Fibroblast of lung (primary cell): ENCODE measurements around the gene SYDE1. TPM values are rescaled to one million over a fixed set of nuclear protein-coding genes. Genes with fewer than 3 reads are reported as not detected.

Experiments used
- DNase-seq, 2 donors: peaks; one replicate each; pipeline versions ENCODE4 v3.0.0 to v3.0.0-alpha.2; 2010; ENCODE audit warnings: low read depth in 2 of 2
- H2AFZ ChIP-seq: 2 replicates; pipeline ENCODE4 v1.5.1; 2012; ENCODE audit warnings: low read length, control low read depth, inconsistent platforms
- H3K27ac ChIP-seq: 2 replicates; pipeline ENCODE4 v1.5.1; 2011; ENCODE audit warnings: low read length, control low read depth; ENCODE audit not compliant: insufficient read depth
- H3K27me3 ChIP-seq: 2 replicates; pipeline ENCODE4 v1.5.1; 2011; ENCODE audit warnings: mild to moderate bottlenecking, low read length; ENCODE audit not compliant: control insufficient read depth, insufficient read depth
- H3K36me3 ChIP-seq: 2 replicates; pipeline ENCODE4 v1.5.1; 2011; ENCODE audit warnings: low read length; ENCODE audit not compliant: control insufficient read depth, insufficient read depth
- H3K4me1 ChIP-seq: 2 replicates; pipeline ENCODE4 v1.5.1; 2011; ENCODE audit warnings: low read length; ENCODE audit not compliant: control insufficient read depth, insufficient read depth; ENCODE audit errors: extremely low read depth
- H3K4me2 ChIP-seq: 2 replicates; pipeline ENCODE4 v1.5.1; 2011; ENCODE audit warnings: low read length, control low read depth; ENCODE audit not compliant: insufficient read depth; ENCODE audit errors: extremely low read depth
- H3K4me3 ChIP-seq, 4 experiments: fragments of 200-600 bp in 1 of 4; sonication (generic) in 1 of 4; replicated peaks in 1 of 4; 2 replicates each; pipeline ENCODE4 v1.5.1; 2011 to 2016; ENCODE audit warnings: low read length in 4 of 4, low read depth in 3 of 4, mild to moderate bottlenecking in 3 of 4, control low read depth in 2 of 4, inconsistent platforms in 1 of 4, mixed read lengths in 1 of 4; ENCODE audit not compliant: insufficient read depth in 1 of 4; ENCODE audit errors: control extremely low read depth in 1 of 4
- H3K79me2 ChIP-seq: 2 replicates; pipeline ENCODE4 v1.5.1; 2012; ENCODE audit warnings: mild to moderate bottlenecking, low read length, inconsistent platforms; ENCODE audit not compliant: control insufficient read depth, insufficient read depth
- H3K9ac ChIP-seq: 2 replicates; pipeline ENCODE4 v1.5.1; 2011; ENCODE audit warnings: mild to moderate bottlenecking, low read length, control low read depth; ENCODE audit not compliant: insufficient read depth
- H3K9me3 ChIP-seq: 2 replicates; pipeline ENCODE4 v1.5.1; 2012; ENCODE audit warnings: low read depth, low read length; ENCODE audit not compliant: control insufficient read depth, insufficient read depth
- H4K20me1 ChIP-seq: 2 replicates; pipeline ENCODE4 v1.5.1; 2011; ENCODE audit warnings: low read length; ENCODE audit not compliant: control insufficient read depth, insufficient read depth; ENCODE audit errors: extremely low read depth
- EZH2 ChIP-seq: IDR thresholded peaks from 2 replicates; pipeline ENCODE4 v1.5.1; 2012; ENCODE audit warnings: low read length, control low read depth, mild to moderate bottlenecking; ENCODE audit errors: missing control alignments
- polyA plus RNA-seq, 2 donors: library from polyadenylated mRNA; depleted of rRNA in 1 of 2; stranded (reverse) in 1 of 2; unstranded in 1 of 2; fragments of >200 nt; gene quantifications; 2 replicates each; pipeline ENCODE4 v1.2.1, GENCODE V29; 2011 to 2012; ENCODE audit warnings: missing spikeins in 1 of 2
- total RNA-seq: library from RNA; depleted of rRNA; stranded (reverse); fragments of >200 nt; gene quantifications from 2 replicates; pipeline ENCODE4 v1.2.1, GENCODE V29; 2014
- TF ChIP-seq, protein P1 (sequence below), 2 donors: IDR thresholded peaks in 1 of 2; conservative IDR thresholded peaks in 1 of 2; 1 replicate in 1 of 2; 2 replicates in 1 of 2; pipeline ENCODE4 v1.5.1; 2011 to 2012; ENCODE audit warnings: low read length in 2 of 2, control low read depth in 1 of 2, inconsistent platforms in 1 of 2, low read depth in 1 of 2, mild to moderate bottlenecking in 1 of 2

SYDE1 gene
- total and polyA plus RNA-seq, 2 donors (not counting 1 experiment from before 2014, with no cell fraction given), result 21.0 to 28.6 TPM

DNA sequence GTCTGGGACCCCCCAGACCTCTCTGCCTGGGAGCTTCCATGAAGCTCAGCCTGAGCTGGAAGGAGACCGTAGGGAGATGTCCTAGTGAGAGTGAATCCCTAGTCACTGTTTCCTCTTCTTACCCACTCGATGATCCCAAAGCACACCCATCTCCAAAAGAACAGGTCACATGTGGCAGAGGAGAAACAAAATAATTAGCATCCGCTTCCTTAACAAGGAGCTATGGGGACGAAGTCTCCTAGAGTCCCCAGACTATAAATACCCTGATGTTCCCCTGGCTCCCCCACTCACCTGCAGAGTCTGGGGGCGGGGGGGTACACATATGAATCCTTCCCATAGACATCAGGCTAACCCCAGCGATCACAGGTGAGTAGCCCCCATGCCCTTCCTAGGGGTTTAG is 25.3 kb upstream of the SYDE1 start, which contains the start of gene OR1I1:
TSS of gene OR1I1 (plus strand) at position 301 of the 400 bp plus-strand sequence. CDS start 4,855 bp downstream, outside the sequence.
- no peak for TF ChIP-seq EZH2
- TF ChIP-seq, protein P1, sequence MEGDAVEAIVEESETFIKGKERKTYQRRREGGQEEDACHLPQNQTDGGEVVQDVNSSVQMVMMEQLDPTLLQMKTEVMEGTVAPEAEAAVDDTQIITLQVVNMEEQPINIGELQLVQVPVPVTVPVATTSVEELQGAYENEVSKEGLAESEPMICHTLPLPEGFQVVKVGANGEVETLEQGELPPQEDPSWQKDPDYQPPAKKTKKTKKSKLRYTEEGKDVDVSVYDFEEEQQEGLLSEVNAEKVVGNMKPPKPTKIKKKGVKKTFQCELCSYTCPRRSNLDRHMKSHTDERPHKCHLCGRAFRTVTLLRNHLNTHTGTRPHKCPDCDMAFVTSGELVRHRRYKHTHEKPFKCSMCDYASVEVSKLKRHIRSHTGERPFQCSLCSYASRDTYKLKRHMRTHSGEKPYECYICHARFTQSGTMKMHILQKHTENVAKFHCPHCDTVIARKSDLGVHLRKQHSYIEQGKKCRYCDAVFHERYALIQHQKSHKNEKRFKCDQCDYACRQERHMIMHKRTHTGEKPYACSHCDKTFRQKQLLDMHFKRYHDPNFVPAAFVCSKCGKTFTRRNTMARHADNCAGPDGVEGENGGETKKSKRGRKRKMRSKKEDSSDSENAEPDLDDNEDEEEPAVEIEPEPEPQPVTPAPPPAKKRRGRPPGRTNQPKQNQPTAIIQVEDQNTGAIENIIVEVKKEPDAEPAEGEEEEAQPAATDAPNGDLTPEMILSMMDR (conservative IDR thresholded peaks at IDR 0.05 in 1 of 2, IDR thresholded peaks at IDR 0.05 in 1 of 2; ENCODE audit: low read depth in 1 of 2, low read length in 2 of 2), result no peak
- Histone ChIP-seq H2AFZ (no peak within 1 kb of the TSS), H3K4me2 (no peak within 1 kb of the TSS), H3K27me3 (peaks cover under 1% of the 10 kb centered on the region), H3K9me3 (no peaks in the 10 kb centered on the region), H4K20me1 (no peaks in the 10 kb centered on the region), H3K9ac (no peak within 1 kb of the TSS), H3K4me3 (no peak within 1 kb of the TSS), H3K36me3 (no peaks in the 10 kb centered on the region), H3K79me2 (no peaks in the 10 kb centered on the region), H3K27ac (no peak within 1 kb of the TSS), H3K4me1 (no peaks in the 10 kb centered on the region)
- DNase-seq, result no peak

DNA sequence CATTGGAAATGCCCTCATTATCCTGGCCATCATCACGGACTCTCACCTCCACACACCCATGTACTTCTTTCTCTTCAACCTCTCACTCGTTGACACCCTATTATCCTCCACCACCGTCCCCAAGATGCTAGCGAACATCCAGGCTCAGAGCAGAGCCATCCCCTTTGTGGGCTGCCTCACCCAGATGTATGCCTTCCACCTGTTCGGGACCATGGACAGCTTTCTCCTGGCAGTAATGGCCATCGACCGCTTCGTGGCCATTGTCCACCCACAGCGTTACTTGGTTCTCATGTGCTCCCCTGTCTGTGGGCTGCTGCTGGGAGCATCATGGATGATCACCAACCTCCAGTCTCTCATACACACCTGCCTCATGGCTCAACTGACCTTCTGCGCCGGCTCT is 20.0 kb upstream of the SYDE1 start:
- no peak for DNase-seq
- no peak overlapping the region for H3K4me3 ChIP-seq
- no peaks in the 10 kb centered on the region for H3K36me3 ChIP-seq
- H3K4me2 ChIP-seq, result no peak overlapping the region
- no peak overlapping the region for H3K9ac ChIP-seq
- H3K4me1 ChIP-seq, result peaks cover 2% of the 10 kb centered on the region
- H3K27ac ChIP-seq, result no peak overlapping the region
- H3K27me3 ChIP-seq, result peaks cover 4% of the 10 kb centered on the region
- TF ChIP-seq, protein P1 (conservative IDR thresholded peaks at IDR 0.05 in 1 of 2, IDR thresholded peaks at IDR 0.05 in 1 of 2; ENCODE audit: low read depth in 1 of 2, low read length in 2 of 2), result no peak
- no peak for TF ChIP-seq EZH2
- no peaks in the 10 kb centered on the region for H3K9me3 ChIP-seq
- H4K20me1 ChIP-seq, result no peaks in the 10 kb centered on the region
- no peak overlapping the region for H2AFZ ChIP-seq
- H3K79me2 ChIP-seq, result no peaks in the 10 kb centered on the region

DNA sequence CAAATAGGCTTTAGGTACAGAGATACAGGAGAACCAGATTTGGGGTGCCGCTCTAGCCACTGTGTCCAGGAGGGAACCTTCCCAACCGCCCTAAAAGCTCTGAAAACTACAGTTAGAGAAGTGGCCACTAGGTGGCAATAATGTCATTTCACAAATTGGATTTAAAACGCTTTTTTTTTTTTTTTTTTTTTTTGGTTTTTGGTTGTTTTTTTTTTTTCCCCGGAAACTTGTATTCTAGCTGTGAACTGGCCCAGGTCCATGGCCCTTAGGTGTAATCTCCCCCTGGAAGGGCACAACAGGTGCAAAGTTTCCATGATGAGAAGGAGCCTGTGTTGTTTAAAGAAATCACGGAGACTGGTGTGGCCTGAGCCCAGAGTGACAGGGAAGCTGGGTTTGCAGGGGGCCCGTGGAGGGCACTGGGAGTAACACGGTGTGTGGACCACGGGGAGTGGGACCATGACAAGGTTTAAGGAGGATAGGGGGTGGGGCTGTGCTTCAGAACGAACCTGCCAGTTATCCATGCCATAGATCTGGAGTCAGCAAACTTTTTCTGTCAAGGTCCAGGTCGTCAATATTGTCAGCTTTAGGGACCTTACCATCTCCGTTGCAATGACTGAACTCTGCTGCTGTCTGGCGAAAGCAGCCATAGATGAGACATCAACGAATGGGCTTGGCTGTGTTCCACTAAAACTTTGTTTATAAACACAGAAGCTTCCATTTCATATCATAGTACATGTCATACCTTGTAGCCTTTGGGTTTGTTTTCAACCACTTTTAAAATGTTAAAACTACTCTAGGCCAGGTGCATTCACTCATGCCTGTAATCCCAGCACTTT is 15.1 kb upstream of the SYDE1 start:
- H3K4me2 ChIP-seq, result peak overlapping the region; percentile 72
- H2AFZ ChIP-seq, result no peak overlapping the region
- no peaks in the 10 kb centered on the region for H4K20me1 ChIP-seq

More for the DNA sequence above, 15.1 kb upstream of the SYDE1 start:
- Histone ChIP-seq H3K4me3 (peak overlapping the region in 1 of 4 experiments; percentile 25), H3K36me3 (no peaks in the 10 kb centered on the region), H3K4me1 (peaks cover 3% of the 10 kb centered on the region), H3K9me3 (no peaks in the 10 kb centered on the region), H3K79me2 (no peaks in the 10 kb centered on the region), H3K27ac (no peak overlapping the region), H3K27me3 (peaks cover under 1% of the 10 kb centered on the region), H3K9ac (no peak overlapping the region)
- TF ChIP-seq EZH2, result no peak
- TF ChIP-seq, protein P1 (conservative IDR thresholded peaks at IDR 0.05 in 1 of 2, IDR thresholded peaks at IDR 0.05 in 1 of 2; ENCODE audit: low read depth in 1 of 2, low read length in 2 of 2), result peak; percentile 54 to 63
- peak; percentile 50 to 77 for DNase-seq
